ENCODE data around the gene PDLIM4. TPM values are rescaled to one million over a fixed set of nuclear protein-coding genes. Genes with fewer than 3 reads are reported as not detected.
A peak's percentile ranks its signal among the peaks of the same experiment; 100 is the strongest.

PDLIM4 gene
- total and polyA plus RNA-seq, 8 donors: 0.83 to 10.7 (median 2.7) TPM

DNA sequence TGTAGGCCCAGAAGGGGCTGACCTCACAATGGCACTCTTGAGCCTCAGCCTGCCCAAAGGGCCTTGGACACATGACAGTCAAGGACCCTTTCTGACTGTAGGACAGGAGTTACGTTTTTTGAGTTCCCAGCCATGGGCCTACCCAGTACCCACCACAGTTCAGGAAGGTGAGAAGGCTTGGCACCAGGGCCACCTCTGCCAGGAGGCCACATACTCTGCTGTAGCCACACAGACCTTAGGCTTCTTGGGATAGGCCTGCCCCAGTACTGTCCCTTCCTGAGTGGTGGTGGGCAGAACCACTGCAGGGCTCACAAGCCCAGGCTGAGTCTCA lies 12.8 kb downstream of the PDLIM4 start:
- TF ChIP-seq, protein P1, sequence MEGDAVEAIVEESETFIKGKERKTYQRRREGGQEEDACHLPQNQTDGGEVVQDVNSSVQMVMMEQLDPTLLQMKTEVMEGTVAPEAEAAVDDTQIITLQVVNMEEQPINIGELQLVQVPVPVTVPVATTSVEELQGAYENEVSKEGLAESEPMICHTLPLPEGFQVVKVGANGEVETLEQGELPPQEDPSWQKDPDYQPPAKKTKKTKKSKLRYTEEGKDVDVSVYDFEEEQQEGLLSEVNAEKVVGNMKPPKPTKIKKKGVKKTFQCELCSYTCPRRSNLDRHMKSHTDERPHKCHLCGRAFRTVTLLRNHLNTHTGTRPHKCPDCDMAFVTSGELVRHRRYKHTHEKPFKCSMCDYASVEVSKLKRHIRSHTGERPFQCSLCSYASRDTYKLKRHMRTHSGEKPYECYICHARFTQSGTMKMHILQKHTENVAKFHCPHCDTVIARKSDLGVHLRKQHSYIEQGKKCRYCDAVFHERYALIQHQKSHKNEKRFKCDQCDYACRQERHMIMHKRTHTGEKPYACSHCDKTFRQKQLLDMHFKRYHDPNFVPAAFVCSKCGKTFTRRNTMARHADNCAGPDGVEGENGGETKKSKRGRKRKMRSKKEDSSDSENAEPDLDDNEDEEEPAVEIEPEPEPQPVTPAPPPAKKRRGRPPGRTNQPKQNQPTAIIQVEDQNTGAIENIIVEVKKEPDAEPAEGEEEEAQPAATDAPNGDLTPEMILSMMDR (IDR thresholded peaks at IDR 0.05): no peak
- DNase-seq: peak in 1 of 6 donors; percentile 9
- FAIRE-seq: no peak
- Histone ChIP-seq H3K27ac (no peak overlapping the region), H3K27me3 (no peaks in the 10 kb centered on the region), H3K4me3 (no peak overlapping the region), H3K36me3 (no peaks in the 10 kb centered on the region), H3K4me1 (peaks cover 0 to 3% (median 2%) of the 10 kb centered on the region in 3 donors), H3K9me3 (no peaks in the 10 kb centered on the region)
- no peak for ATAC-seq
- WGBS, 2 donors: 89 to 93% methylated on average over 1 of the region's 1 CpG
- intact Hi-C loops (cut with DNase I): no loop called here

DNA sequence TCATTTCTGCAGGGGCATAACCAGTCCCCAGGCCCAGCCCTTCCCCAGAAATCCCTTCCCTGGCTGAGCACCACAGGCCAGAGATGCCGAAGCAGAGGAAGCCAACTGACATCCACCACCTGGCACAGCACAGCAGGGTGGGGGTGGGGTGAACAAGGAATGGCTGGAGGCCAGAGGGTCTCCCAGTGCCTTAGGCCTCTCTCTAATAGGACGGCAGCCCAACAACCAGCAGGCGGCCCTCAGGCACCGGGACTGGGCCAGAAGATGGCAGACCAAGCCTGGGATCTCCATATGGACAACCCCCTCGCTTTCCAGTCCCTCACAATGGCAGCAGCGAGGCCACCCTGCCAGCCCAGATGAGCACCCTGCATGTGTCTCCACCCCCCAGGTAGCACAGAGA lies 13.2 kb downstream of the PDLIM4 start:
- Histone ChIP-seq H3K27ac (no peak overlapping the region), H3K27me3 (no peaks in the 10 kb centered on the region), H3K4me1 (peaks cover 0 to 3% (median 2%) of the 10 kb centered on the region in 3 donors), H3K4me3 (no peak overlapping the region), H3K9me3 (no peaks in the 10 kb centered on the region), H3K36me3 (no peaks in the 10 kb centered on the region)
- FAIRE-seq (no peak), ATAC-seq (no peak), DNase-seq (no peak)
- WGBS, 2 donors: 84 to 95% methylated on average over 6 of the region's 6 CpGs
- TF ChIP-seq, protein P1 (IDR thresholded peaks at IDR 0.05): no peak
- intact Hi-C loops (cut with DNase I): no loop called here

DNA sequence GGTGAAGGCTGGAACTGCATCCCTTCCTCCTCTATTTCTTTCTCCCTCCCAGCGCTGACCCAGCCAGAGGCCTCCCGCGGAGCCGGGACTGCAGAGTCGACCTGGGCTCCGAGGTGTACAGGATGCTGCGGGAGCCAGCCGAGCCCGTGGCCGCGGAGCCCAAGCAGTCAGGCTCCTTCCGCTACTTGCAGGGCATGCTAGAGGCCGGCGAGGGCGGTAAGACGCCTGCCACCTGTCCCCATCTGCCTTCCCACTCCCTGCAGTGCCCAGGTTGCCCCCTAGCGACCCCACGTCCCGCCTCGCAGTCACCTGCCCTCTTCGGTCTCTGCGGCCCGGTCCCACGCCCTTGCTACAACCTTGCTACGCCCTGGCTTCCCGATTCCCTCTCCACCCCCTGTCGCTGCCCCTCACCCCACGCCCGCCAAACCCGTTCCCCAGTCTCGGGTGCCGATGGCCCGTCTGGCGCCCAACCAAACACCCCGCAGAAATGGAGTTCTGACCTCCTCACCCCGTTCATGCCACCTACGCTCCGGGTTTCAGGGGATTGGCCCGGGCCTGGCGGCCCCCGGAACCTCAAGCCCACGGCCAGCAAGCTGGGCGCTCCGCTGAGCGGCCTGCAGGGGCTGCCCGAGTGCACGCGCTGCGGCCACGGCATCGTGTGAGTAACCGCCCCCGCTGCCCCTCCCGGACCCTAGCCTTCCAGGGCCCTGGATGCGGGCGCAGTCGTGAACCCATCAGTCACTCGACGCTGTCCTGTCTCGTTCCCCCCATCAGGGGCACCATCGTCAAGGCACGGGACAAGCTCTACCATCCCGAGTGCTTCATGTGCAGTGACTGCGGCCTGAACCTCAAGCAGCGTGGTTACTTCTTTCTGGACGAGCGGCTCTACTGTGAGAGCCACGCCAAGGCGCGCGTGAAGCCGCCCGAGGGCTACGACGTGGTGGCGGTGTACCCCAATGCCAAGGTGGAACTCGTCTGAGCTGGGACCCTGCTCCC lies 14.1 kb downstream of the PDLIM4 start:
- H3K9me3 ChIP-seq: no peaks in the 10 kb centered on the region
- H3K27me3 ChIP-seq: no peaks in the 10 kb centered on the region
- TF ChIP-seq, protein P1 (IDR thresholded peaks at IDR 0.05): no peak
- H3K27ac ChIP-seq: no peak overlapping the region
- ATAC-seq: peak in 3 of 4 donors; percentile 26 to 73 (median 51)
- FAIRE-seq: no peak
- H3K4me3 ChIP-seq: no peak overlapping the region
- intact Hi-C loops (cut with DNase I): no loop called here
- H3K4me1 ChIP-seq: peaks cover 0 to 3% (median 0%) of the 10 kb centered on the region in 3 donors
- WGBS, 2 donors: 69 to 73% methylated on average over 72 to 77 of the region's 77 CpGs
- no peaks in the 10 kb centered on the region for H3K36me3 ChIP-seq
- DNase-seq: peak in 3 of 6 donors; percentile 13 to 77 (median 29)

GRCh38 chr5:132272311-132273210 lies 15.1 kb downstream of the PDLIM4 start:
- Histone ChIP-seq H3K9me3 (no peaks in the 10 kb centered on the region), H3K27ac (no peak overlapping the region), H3K27me3 (no peaks in the 10 kb centered on the region), H3K36me3 (no peaks in the 10 kb centered on the region), H3K4me1 (peaks cover 0 to 3% (median 0%) of the 10 kb centered on the region in 3 donors), H3K4me3 (peak overlapping the region in 2 of 4 donors; percentile 19 to 28)
- 42 to 48% methylated on average over 37 of the region's 37 CpGs for WGBS, 2 donors
- TF ChIP-seq, protein P1 (IDR thresholded peaks at IDR 0.05): peak; percentile 82 to 88 (median 83)
- FAIRE-seq: no peak
- ATAC-seq: peak; percentile 63 to 77 (median 72)
- intact Hi-C loops (cut with DNase I): no loop called here
- DNase-seq: peak in 5 of 6 donors; percentile 36 to 85 (median 70)

Measured in pancreas (tissue), 10 donors.